ENCODE data around the gene SSC5D.
"Not testable (repeated sequence)": the region's sequence is repeated elsewhere in the genome, so short reads cannot be mapped to it uniquely, and the experiment has no call there.

The SSC5D gene

GRCh38 chr19:55508120-55508519 lies 19.9 kb downstream of the SSC5D start:
- DNase-seq: no peak

- DNase-seq: peak; percentile 92
Measured at GRCh38 chr19:55516878-55517620, 28.8 kb downstream of the SSC5D start.

GRCh38 chr19:55519451-55520311 lies 31.4 kb downstream of the SSC5D start:
- DNase-seq: no peak

- DNase-seq: no peak
Measured at GRCh38 chr19:55520691-55521292, 32.6 kb downstream of the SSC5D start.

- no peak for DNase-seq
Measured at GRCh38 chr19:55525289-55526101, 37.3 kb downstream of the SSC5D start.

GRCh38 chr19:55526216-55527196 lies 38.3 kb downstream of the SSC5D start:
- DNase-seq: no peak

GRCh38 chr19:55527197-55528029 lies 39.2 kb downstream of the SSC5D start:
- no peak for DNase-seq

GRCh38 chr19:55528030-55528803 lies 40.0 kb downstream of the SSC5D start:
- no peak for DNase-seq

- DNase-seq: no peak
Measured at GRCh38 chr19:55529636-55530234, 41.5 kb downstream of the SSC5D start.

GRCh38 chr19:55530996-55531395 lies 42.8 kb downstream of the SSC5D start:
- no peak for DNase-seq

- DNase-seq: not testable (repeated sequence)
Measured at GRCh38 chr19:55534280-55534679, 46.0 kb downstream of the SSC5D start.

GRCh38 chr19:55535173-55535964 lies 47.1 kb downstream of the SSC5D start:
- DNase-seq: no peak

GRCh38 chr19:55535965-55536350 lies 47.7 kb downstream of the SSC5D start:
- DNase-seq: no peak

GRCh38 chr19:55536366-55536765 lies 48.1 kb downstream of the SSC5D start:
- no peak for DNase-seq

- no peak for DNase-seq
Measured at GRCh38 chr19:55536951-55537740, 48.9 kb downstream of the SSC5D start, which contains the start of gene SBK2. Gene SBK2 (minus strand): TSS chr19:55537133. CDS start chr19:55536294, 839 bp downstream.

- DNase-seq: no peak
Measured at GRCh38 chr19:55537741-55538111, 49.5 kb downstream of the SSC5D start.

- no peak for DNase-seq
Measured at GRCh38 chr19:55538132-55538531, 49.9 kb downstream of the SSC5D start.

Measured in CD4-positive, alpha-beta T cell treated with Interleukin-17A for 4 hours (primary cell).